Measurements from ENCODE around the gene WWC2.
A peak's percentile ranks its signal among the peaks of the same experiment; 100 is the strongest.

WWC2 gene

GRCh38 chr4:183211533-183211932 is 112.5 kb downstream of the WWC2 start:
- DNase-seq = no peak

- DNase-seq = no peak
These were observed 114.9 kb downstream of the WWC2 start for GRCh38 chr4:183213996-183214395.

GRCh38 chr4:183214912-183215488 is 115.9 kb downstream of the WWC2 start:
- DNase-seq = no peak

DNA sequence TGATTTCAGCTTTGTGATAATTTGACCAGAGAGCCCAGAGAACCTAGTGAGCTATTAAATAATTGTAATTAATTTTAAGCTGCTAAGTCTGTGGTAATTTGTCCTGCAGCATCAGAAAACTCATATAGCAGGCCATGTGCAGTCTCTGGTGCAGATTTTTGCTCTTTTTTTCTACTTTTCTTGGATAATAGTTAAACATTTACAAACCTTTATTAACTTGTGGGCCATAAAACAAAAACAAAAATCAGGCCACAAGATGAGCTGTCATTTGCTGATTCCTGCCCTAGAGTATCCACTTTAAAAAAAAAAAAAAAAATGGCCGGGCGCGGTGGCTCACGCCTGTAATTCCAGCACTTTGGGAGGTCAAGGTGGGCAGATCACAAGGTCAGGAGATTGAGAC is 121.2 kb downstream of the WWC2 start:
- no peak for DNase-seq

- DNase-seq = no peak
These were observed 124.0 kb downstream of the WWC2 start for GRCh38 chr4:183223053-183223452.

GRCh38 chr4:183229397-183229796 is 130.3 kb downstream of the WWC2 start:
- DNase-seq = no peak

DNA sequence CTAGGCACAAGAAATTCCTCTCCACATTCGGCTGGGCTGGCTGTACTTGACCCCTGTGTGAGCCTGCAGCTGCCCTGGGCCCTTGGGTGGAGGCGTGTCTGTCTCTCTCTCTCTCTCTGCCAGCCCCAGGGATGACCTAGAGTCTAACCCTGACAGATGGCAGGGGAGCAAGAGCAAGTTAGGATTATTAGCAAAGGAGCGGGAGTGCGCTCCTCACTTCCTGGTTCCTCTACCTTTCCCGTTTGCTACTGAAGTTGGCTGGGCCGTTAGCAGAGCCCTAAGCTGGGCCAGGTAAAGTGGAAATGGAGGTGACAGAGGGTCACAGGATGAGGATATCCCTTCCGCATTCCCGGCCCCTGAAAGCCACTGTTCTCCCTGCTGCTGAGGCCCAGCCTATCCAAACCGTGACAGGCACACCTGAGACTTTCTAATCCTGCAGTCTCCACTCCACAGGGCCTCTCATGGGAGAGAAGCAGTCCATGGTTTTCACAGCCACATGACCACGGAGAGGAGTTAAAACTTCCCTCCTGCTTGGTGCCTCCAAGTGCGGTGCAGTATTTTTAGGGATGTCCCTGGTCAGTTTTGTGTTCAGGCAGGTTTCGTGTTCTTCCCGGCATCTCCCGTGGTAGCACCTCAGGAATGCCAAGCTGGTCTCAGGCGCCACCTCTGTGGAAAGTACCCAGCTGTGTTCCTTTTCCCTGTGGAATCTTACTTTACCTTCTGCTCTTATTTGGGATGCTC is 141.7 kb downstream of the WWC2 start:
- DNase-seq = no peak

GRCh38 chr4:183241322-183241640 is 142.2 kb downstream of the WWC2 start:
- no peak for DNase-seq

DNA sequence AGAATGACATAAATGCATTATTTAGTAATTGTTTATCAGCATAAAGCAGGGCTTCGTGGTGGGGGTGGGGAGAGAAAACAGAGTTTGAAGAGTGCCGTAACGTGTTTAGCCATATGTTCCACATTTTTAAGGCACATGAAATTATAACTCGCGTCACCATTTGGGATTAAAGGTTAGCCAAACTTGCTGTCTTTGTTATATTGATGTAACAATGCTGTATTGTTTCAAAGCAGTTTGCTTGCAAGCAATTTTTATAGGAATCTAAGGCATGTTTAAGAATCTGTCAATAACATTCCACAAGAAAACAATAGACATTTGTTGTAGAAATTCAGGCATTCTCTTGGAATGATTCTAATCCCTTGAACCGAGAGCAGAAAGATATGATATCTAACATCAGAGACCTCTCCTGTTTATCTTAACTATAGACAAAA is 142.7 kb downstream of the WWC2 start:
- DNase-seq = no peak

- DNase-seq = no peak
These were observed 143.2 kb downstream of the WWC2 start for GRCh38 chr4:183242291-183242690.

GRCh38 chr4:183244019-183244418 is 145.0 kb downstream of the WWC2 start:
- no peak for DNase-seq

- no peak for DNase-seq
These were observed 145.4 kb downstream of the WWC2 start for GRCh38 chr4:183244506-183244905.

- DNase-seq = no peak
These were observed 149.1 kb downstream of the WWC2 start for GRCh38 chr4:183248201-183248600.

- DNase-seq = no peak
These were observed 150.8 kb downstream of the WWC2 start for GRCh38 chr4:183249854-183250253.

DNA sequence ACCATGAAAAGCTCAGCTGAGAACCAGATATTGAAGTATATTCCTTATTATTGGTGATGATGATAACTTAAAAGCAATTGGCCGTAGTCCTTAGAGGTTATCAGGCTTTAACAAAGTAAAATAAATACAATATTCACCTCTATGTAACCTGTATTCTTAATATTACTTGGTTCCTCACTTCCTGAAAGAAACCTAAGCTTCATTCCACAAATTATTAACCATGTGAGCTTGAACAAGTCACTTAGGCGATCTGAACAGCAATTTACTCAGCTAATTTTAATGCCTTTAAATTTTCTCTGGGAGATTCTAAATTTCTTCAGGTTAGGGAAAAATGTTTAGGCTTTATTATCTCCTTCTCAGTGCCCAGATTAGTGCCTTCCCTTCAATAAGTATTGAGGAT is 151.8 kb downstream of the WWC2 start:
- DNase-seq = no peak

DNA sequence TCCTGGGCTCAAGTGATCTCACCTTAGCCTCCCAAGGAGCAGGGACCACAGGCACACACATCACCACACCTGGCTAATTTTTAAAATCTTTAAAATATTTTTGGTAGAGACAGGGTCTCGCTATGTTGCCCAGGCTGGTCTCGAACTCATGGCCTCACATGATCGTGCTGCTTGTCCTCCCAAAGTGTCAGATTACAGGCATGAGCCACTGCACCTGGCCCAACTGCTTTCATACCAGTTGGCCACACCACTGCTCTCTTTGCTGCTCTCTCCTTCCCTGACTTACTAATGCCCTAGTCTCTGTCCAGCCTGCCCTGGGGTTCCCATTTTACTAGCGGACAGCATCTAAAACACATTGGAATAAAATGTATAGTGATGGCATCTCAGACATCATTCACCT is 153.9 kb downstream of the WWC2 start:
- no peak for DNase-seq

GRCh38 chr4:183253451-183253850 is 154.4 kb downstream of the WWC2 start:
- no peak for DNase-seq

GRCh38 chr4:183254162-183254561 is 155.1 kb downstream of the WWC2 start:
- no peak for DNase-seq

GRCh38 chr4:183255487-183255886 is 156.4 kb downstream of the WWC2 start:
- DNase-seq = no peak

GRCh38 chr4:183256343-183256742 is 157.3 kb downstream of the WWC2 start:
- no peak for DNase-seq

- DNase-seq = peak; percentile 65
These were observed 157.8 kb downstream of the WWC2 start for GRCh38 chr4:183256756-183257385.

DNA sequence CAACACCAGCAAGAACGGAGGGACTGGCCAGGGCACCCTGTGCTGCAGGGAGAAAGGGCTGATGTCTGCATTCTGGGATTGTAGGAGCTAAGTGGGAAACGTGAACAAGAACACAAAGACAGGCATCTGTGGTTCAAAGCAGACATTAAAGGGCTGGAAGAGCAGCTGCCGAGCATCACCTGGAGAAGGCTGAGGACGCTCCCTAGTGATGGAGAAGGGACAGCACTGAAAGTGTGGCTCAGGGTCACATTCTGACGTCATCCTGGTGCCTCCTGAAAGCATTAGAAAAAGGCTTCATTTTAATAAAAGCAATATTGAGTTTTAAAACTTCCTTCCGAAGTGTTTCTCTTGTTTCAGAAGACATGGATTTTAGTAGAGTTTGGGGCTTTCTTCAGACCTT is 158.8 kb downstream of the WWC2 start:
- DNase-seq = no peak

DNA sequence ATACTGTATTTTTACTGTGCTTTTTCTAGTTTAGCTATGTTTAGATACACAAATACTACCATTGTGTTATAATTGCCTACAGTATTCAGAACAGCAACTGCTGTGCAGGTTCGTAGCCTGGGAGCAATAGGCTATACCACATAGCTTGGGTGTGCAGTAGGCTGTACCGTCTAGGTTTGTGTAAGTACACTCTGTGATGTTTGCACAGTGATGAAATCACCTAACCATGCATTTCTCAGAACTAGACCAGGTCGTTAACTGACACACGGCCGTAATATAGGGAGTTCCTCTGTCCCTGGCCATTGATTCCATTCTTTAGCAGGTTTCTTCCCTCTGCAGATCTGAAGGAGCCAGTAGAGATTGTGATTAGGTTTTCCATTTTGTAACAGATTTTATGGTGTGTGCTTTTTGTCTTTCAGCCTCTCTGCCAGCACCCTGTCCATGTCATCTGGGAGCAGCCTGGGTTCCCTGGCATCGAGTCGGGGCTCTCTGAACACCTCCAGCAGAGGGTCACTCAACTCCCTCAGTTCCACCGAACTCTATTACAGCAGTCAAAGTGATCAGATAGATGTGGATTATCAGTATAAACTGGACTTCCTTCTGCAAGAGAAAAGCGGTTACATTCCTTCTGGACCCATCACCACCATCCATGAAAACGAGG is 161.6 kb downstream of the WWC2 start:
- DNase-seq = no peak
